SH-SY5Y (cell line): ENCODE measurements around the gene TEX14.

Experiments used
- GATA2 ChIP-seq: IDR thresholded peaks from 2 replicates; pipeline ENCODE4 v1.6.1; 2011; ENCODE audit warnings: mild to moderate bottlenecking, low read depth, low read length
- GATA3 ChIP-seq: IDR thresholded peaks from 2 replicates; pipeline ENCODE4 v1.6.1; 2011; ENCODE audit warnings: low read depth, mild to moderate bottlenecking, low read length, moderate library complexity

TEX14 gene

GRCh38 chr17:58537266-58537665 lies 154.6 kb downstream of the TEX14 start:
- no peak for TF ChIP-seq GATA3
- TF ChIP-seq GATA2 = no peak

GRCh38 chr17:58536542-58536941 lies 155.3 kb downstream of the TEX14 start:
- no peak for TF ChIP-seq GATA3

DNA sequence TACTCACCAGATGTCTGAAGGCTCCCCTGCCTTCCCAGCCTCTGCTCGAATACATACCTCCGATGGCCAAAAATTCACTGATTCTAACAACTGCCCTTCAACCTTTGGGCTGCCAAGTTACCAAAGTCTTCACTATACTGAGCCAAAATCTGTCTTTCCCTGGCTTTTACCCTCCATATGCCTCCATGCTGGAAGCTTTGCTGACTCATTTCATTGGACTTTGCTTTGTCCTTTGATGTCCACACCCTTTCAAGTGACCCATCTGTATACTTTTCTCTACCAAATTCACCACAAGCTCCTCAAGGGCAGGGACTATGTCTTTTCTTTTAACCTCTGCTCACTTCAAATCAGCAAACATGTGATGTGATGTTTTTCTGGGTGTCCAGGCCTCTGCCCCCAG lies 156.4 kb downstream of the TEX14 start:
- no peak for TF ChIP-seq GATA3
- no peak for TF ChIP-seq GATA2

DNA sequence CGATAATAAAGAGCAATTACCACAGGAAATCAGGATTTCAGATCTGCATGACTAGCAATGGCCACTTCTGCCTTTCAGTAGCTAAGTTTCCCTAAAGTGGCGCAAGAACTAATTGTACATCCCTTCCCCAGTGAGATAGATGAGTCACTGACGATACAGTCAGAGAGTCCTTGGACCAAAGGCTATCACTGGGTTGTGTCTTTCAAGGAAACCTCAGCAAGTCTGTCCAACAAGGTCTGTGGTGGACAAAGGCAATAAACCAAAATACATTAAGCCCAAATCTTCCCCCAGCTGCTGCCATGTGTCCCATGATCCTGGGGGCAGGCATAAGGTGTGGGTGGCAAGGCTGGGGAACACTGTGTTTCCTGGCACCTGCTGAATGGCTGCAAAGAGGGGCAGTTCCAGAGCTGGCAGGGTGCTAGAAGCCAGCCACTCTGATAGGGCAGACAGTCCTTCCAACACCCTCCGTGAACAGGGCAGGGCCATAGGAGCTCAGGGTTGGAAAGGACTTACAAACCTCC lies 156.9 kb downstream of the TEX14 start:
- TF ChIP-seq GATA3 = no peak
- no peak for TF ChIP-seq GATA2

- TF ChIP-seq GATA2 = no peak
- TF ChIP-seq GATA3 = no peak
Measured at GRCh38 chr17:58534331-58534730, 157.5 kb downstream of the TEX14 start.

DNA sequence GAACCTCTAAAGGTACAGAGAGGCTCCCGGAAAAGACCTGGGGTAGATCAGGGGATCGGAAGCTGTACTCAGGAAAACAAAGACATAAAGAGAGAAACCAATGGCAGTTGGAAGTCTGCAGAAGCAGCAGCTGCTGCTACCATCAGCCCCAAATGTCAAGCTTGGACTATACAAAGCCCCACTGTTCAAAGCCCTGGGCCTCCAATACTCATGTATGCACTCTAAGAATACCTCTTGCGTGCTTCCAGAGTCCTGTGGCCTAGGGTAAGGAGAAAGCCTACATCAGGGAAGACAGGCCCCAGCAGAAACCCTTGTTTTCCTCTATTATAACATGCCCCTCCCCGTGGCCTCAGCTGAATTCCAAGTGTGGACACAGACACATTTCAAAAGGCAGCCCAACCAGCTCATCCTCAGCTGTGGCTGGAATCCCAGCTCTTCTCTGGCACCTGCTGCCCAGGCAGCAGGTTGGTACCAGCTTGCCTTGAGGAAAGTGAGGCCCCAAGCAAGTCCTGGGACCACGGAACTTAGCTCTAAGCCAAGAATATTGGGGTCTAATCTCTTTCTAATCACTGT lies 158.1 kb downstream of the TEX14 start:
- TF ChIP-seq GATA3 (no peak), GATA2 (no peak)

DNA sequence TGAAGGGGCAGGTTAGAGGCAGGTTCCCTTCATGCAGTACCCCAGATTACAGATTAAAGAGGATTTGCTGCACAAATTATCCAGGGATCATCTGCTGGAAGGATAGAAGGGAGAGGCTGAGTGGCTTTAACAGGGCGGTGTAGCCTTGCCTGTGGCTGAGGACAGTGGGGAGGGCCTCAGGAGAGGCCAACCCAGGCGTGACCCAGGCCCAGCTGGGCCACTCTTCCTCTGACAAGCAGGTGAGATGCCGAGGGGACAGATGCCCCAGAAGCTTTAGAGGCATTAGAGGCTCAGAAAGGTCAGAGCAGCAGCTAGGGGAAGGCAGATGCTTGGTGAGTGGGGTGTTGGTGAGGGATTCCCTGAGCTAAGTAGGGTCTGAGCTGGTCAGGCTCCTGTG lies 159.3 kb downstream of the TEX14 start:
- TF ChIP-seq GATA2 (no peak), GATA3 (no peak)

GRCh38 chr17:58531661-58532554 lies 159.9 kb downstream of the TEX14 start:
- TF ChIP-seq GATA2 = no peak
- TF ChIP-seq GATA3 = no peak

GRCh38 chr17:58531122-58531521 lies 160.7 kb downstream of the TEX14 start:
- no peak for TF ChIP-seq GATA2
- TF ChIP-seq GATA3 = no peak

DNA sequence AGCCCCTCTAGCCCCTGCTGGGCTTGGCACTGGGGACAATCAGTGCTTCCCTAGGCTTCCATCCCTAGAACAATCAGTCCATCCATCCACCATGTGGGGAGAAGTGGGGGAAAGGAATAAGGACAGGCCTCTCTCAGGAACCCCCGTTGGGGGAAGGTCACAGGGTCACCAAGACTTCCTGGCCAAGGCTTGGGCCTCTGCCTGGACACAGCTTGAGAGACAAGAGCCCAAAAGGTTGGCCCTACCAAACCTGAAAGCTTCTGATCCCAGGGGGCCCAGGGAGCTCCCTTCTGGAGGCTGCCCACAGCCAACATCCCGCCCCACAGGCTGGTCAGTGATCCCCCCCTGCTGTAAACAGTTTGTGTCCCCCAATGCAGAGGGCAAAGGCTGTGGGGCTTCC lies 161.2 kb downstream of the TEX14 start:
- TF ChIP-seq GATA2 (no peak), GATA3 (no peak)

DNA sequence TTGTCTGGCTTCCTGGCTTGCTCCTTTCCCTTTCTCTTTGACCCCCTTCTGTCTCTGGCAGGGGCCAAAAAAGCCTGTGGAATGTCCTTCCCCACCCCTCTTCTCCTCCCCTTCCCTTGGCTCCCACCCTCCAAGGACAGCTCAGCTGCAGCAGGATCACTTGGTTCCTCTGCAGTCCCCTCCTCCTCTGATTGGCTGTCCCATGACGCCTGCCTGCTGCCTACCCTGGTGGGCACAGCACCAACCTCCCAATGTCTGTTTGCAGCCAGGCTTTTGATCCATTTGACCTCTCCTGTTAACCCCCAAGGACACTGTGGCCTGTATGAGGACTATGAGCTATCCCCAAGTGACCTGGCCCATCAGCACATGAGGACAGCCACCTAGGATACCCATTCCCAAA lies 162.6 kb downstream of the TEX14 start:
- TF ChIP-seq GATA3 (no peak), GATA2 (no peak)

DNA sequence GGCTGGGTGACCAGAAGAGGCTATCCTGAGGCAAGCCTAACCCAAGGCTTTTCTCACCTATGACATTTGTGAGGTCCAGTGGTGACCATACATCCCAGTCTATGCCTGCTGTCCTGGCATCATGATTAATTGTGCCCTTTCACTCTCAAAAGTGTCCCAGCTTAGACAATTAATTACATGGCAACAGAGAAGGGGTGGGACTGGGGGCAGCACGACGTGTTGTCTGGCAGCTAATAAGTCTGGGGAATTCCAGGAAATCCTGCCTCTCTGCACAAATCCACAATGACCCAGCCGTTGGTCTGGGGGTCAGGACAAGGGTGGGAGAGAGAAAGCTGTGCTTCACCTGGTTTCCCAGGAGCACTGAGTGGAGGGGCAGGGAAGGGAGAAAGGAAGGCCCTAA lies 163.4 kb downstream of the TEX14 start:
- TF ChIP-seq GATA3 (no peak), GATA2 (no peak)

DNA sequence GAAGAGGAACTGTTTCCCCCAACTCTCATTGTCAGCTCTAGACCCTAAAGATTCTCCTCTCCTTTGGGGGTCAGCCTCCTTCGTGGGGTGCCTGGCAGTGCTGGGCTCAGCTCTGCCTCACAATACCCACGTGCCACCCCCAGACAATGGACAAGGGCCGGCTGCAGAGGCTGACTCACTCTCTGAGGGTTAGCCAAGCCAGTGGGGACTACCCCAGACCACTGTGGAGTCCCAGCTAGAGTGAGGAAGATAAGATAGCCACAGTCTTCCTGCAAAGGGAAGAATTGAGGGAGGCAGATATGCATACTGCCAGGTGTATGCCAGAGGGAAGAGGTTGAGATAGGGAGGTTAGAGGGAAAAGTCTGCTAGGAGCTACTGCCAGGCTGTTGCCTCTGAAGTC lies 163.9 kb downstream of the TEX14 start:
- no peak for TF ChIP-seq GATA3
- no peak for TF ChIP-seq GATA2

- TF ChIP-seq GATA3 = no peak
- no peak for TF ChIP-seq GATA2
Measured at GRCh38 chr17:58527306-58527705, 164.5 kb downstream of the TEX14 start.

GRCh38 chr17:58525239-58525638 lies 166.6 kb downstream of the TEX14 start:
- no peak for TF ChIP-seq GATA3
- TF ChIP-seq GATA2 = no peak
